HCT116 (cell line): Measurements from ENCODE around the gene SRGAP1. TPM values are rescaled to one million over a fixed set of nuclear protein-coding genes. Genes with fewer than 3 reads are reported as not detected.

Source experiments
- ATAC-seq: fragments of 200-7000 bp; cut with Tn5 transposase; 2 replicates; pipeline ENCODE4 v1.9.1; 2020; ENCODE audit warnings: mild to moderate bottlenecking, moderate library complexity
- BruUV-seq: library from RNA; stranded (reverse); fragments of 400-500 nt; replicated peaks from 2 replicates; lab custom pipeline; 2021; lab: Mats Ljungman, UMichigan
- CTCF ChIA-PET: fragments of 300-600 bp; sonication (Branson Sonifier 250); formaldehyde crosslinking; loops from one replicate; lab custom pipeline; 2021; ENCODE audit warnings: antibody characterized with exemption; lab: Charles Lee
- POLR2A ChIA-PET: fragments of 300-600, 350-600 bp; sonication (Branson Sonifier 250); formaldehyde crosslinking; loops from one replicate; lab custom pipeline; 2021; ENCODE audit warnings: antibody characterized with exemption; lab: Charles Lee
- RAD21 ChIA-PET, 2 experiments: fragments of 300-600 bp; sonication (Branson Sonifier 250); formaldehyde crosslinking; loops; one replicate each; lab custom pipeline; 2023; ENCODE audit warnings: low total read pairs in 2 of 2; ENCODE audit not compliant: uncharacterized antibody in 2 of 2, unreplicated experiment in 2 of 2, low non-redundant PET in 1 of 2; lab: Charles Lee
- DNase-seq: peaks from one replicate; pipeline ENCODE4 v3.0.0-alpha.2; 2010; ENCODE audit warnings: low read depth, low spot score
- H2AFZ ChIP-seq: fragments of 200-600 bp; shearing (Covaris generic), sonication (generic); 2 replicates; pipeline ENCODE4 v1.6.1; 2017; ENCODE audit warnings: low read depth, mixed run types, mixed read lengths, antibody characterized with exemption, low read length; ENCODE audit not compliant: poor library complexity, severe bottlenecking
- H3K27ac ChIP-seq: 2 replicates; pipeline ENCODE4 v1.5.1; 2012; ENCODE audit warnings: low read depth, low read length
- H3K27me3 ChIP-seq: fragments of 200-600 bp; sonication (generic); 2 replicates; pipeline ENCODE4 v1.6.1; 2016; ENCODE audit warnings: mixed run types, low read length, mixed read lengths; ENCODE audit not compliant: insufficient read depth
- H3K36me3 ChIP-seq, 2 experiments: fragments of 200-500 bp in 1 of 2; fragments of 200-600 bp in 1 of 2; sonication (Bioruptor generic) in 1 of 2; sonication (generic) in 1 of 2; 2 replicates each; pipeline versions ENCODE4 v1.5.1 to v1.6.1; 2014 to 2016; ENCODE audit warnings: low read length in 2 of 2, inconsistent platforms in 1 of 2, mixed read lengths in 1 of 2, mixed run types in 1 of 2; ENCODE audit not compliant: insufficient read depth in 2 of 2, control insufficient read depth in 1 of 2
- H3K4me1 ChIP-seq, 2 experiments: fragments of 200-600 bp in 1 of 2; sonication (generic) in 1 of 2; 2 replicates each; pipeline versions ENCODE4 v1.5.1 to v1.6.1; 2012 to 2017; ENCODE audit warnings: low read length in 2 of 2, inconsistent platforms in 1 of 2, mild to moderate bottlenecking in 1 of 2, mixed read lengths in 1 of 2, mixed run types in 1 of 2, moderate library complexity in 1 of 2; ENCODE audit not compliant: insufficient read depth in 2 of 2, control insufficient read depth in 1 of 2
- H3K4me2 ChIP-seq: fragments of 200-600 bp; sonication (generic); 2 replicates; pipeline ENCODE4 v1.6.1; 2017; ENCODE audit warnings: mixed run types, low read length, mixed read lengths
- H3K4me3 ChIP-seq, 2 experiments: fragments of 200-600 bp in 1 of 2; sonication (generic) in 1 of 2; replicated peaks in 1 of 2; 2 replicates each; pipeline ENCODE4 v1.5.1; 2011 to 2016; ENCODE audit warnings: low read length in 2 of 2, control low read depth in 1 of 2, low read depth in 1 of 2, mild to moderate bottlenecking in 1 of 2, mixed read lengths in 1 of 2, mixed run types in 1 of 2
- H3K79me2 ChIP-seq: fragments of 200-600 bp; sonication (generic); 2 replicates; pipeline ENCODE4 v1.6.1; 2017; ENCODE audit warnings: mild to moderate bottlenecking, mixed run types, low read length, moderate library complexity, mixed read lengths; ENCODE audit not compliant: insufficient read depth
- H3K9ac ChIP-seq: fragments of 200-600 bp; sonication (generic); 2 replicates; pipeline ENCODE4 v1.6.1; 2016; ENCODE audit warnings: low read length, mixed read lengths
- H3K9me2 ChIP-seq: fragments of 200-600 bp; sonication (generic), shearing (Covaris generic); 2 replicates; pipeline ENCODE4 v1.6.1; 2017; ENCODE audit warnings: mixed run types, mild to moderate bottlenecking, moderate library complexity; ENCODE audit not compliant: insufficient read depth
- H3K9me3 ChIP-seq, 2 experiments: fragments of 200-500 bp in 1 of 2; fragments of 200-600 bp in 1 of 2; sonication (Bioruptor generic) in 1 of 2; sonication (generic) in 1 of 2; 2 replicates each; pipeline ENCODE4 v1.6.1; 2014 to 2017; ENCODE audit warnings: low read length in 2 of 2, mixed read lengths in 2 of 2, inconsistent platforms in 1 of 2, low read depth in 1 of 2, mild to moderate bottlenecking in 1 of 2, mixed run types in 1 of 2, moderate library complexity in 1 of 2; ENCODE audit not compliant: control insufficient read depth in 1 of 2, insufficient read depth in 1 of 2
- H4K20me1 ChIP-seq: fragments of 200-600 bp; sonication (generic), shearing (Covaris generic); 2 replicates; pipeline ENCODE4 v1.6.1; 2017; ENCODE audit warnings: mixed run types, mild to moderate bottlenecking, moderate library complexity; ENCODE audit not compliant: insufficient read depth
- CBX3 ChIP-seq: IDR thresholded peaks from 2 replicates; pipeline ENCODE4 v1.6.1; 2012; ENCODE audit warnings: low read depth
- CEBPB ChIP-seq: IDR thresholded peaks from 2 replicates; pipeline ENCODE4 v1.6.1; 2012; ENCODE audit warnings: low read depth
- EGR1 ChIP-seq: IDR thresholded peaks from 2 replicates; pipeline ENCODE4 v1.6.1; 2012; ENCODE audit warnings: low read depth
- ELF1 ChIP-seq: IDR thresholded peaks from 2 replicates; pipeline ENCODE4 v1.6.1; 2012; ENCODE audit warnings: low read depth, borderline replicate concordance
- EZH2phosphoT487 ChIP-seq: fragments of 200-600 bp; IDR thresholded peaks from 2 replicates; pipeline ENCODE4 v1.6.1; 2018; ENCODE audit warnings: antibody characterized with exemption, borderline replicate concordance
- FOSL1 ChIP-seq: IDR thresholded peaks from 2 replicates; pipeline ENCODE4 v1.6.1; 2012; ENCODE audit warnings: low read depth
- JUND ChIP-seq: IDR thresholded peaks from 2 replicates; pipeline ENCODE4 v1.6.1; 2012
- POLR2A ChIP-seq: IDR thresholded peaks from 2 replicates; pipeline ENCODE4 v1.7.0; 2011; ENCODE audit warnings: borderline replicate concordance; ENCODE audit not compliant: insufficient read depth, insufficient read length; ENCODE audit errors: extremely low read depth
- POLR2AphosphoS5 ChIP-seq: IDR thresholded peaks from 2 replicates; pipeline ENCODE4 v1.6.1; 2011; ENCODE audit warnings: mild to moderate bottlenecking, low read depth, low read length, moderate library complexity
- SP1 ChIP-seq: IDR thresholded peaks from 2 replicates; pipeline ENCODE4 v1.6.1; 2012; ENCODE audit warnings: low read depth
- SRF ChIP-seq: IDR thresholded peaks from 2 replicates; pipeline ENCODE4 v1.6.1; 2012; ENCODE audit warnings: low read depth
- TCF7L2 ChIP-seq: IDR thresholded peaks from 2 replicates; pipeline ENCODE4 v1.7.0; 2011; ENCODE audit warnings: borderline replicate concordance, inconsistent platforms; ENCODE audit not compliant: insufficient read depth, insufficient read length; ENCODE audit errors: extremely low read depth
- YY1 ChIP-seq: IDR thresholded peaks from 2 replicates; pipeline ENCODE4 v1.6.1; 2011; ENCODE audit warnings: low read length, low read depth, moderate library complexity, mild to moderate bottlenecking; ENCODE audit not compliant: insufficient replicate concordance; ENCODE audit errors: extremely low read depth
- ZFX ChIP-seq: fragments of 450-650 bp; IDR thresholded peaks from 2 replicates; pipeline ENCODE4 v1.6.1; 2017
- ZNF274 ChIP-seq: fragments of 200-500 bp; sonication (Bioruptor generic); IDR thresholded peaks from 2 replicates; pipeline ENCODE4 v1.6.1; 2014; ENCODE audit warnings: mild to moderate bottlenecking, low read depth, low read length, inconsistent platforms
- intact Hi-C: fragments of 100-400 bp; cut with micrococcal nuclease; formaldehyde crosslinking; loops from 2 replicates; pipeline ENCODE4 v1.10.0; 2022
- total RNA-seq: library from RNA; stranded (reverse); gene quantifications from one replicate; pipeline ENCODE4 v1.2.1, GENCODE V29; 2021; ENCODE audit not compliant: unreplicated experiment
- TF ChIP-seq, protein P1 (sequence below), 3 experiments: fragments of 200-600 bp in 1 of 3; sonication (generic) in 1 of 3; IDR thresholded peaks in 2 of 3; conservative IDR thresholded peaks in 1 of 3; 2 replicates each; pipeline ENCODE4 v1.5.1; 2012 to 2017; ENCODE audit warnings: low read depth in 2 of 3, low read length in 2 of 3, antibody characterized with exemption in 1 of 3, borderline replicate concordance in 1 of 3, control low read depth in 1 of 3, mild to moderate bottlenecking in 1 of 3, mixed read lengths in 1 of 3, mixed run types in 1 of 3, moderate library complexity in 1 of 3; ENCODE audit not compliant: insufficient read depth in 1 of 3
- TF ChIP-seq, protein P2 (sequence below): IDR thresholded peaks from 2 replicates; pipeline ENCODE4 v1.6.1; 2011; ENCODE audit warnings: mild to moderate bottlenecking, low read length, moderate library complexity; ENCODE audit not compliant: insufficient replicate concordance; ENCODE audit errors: extremely low read depth
- TF ChIP-seq, protein P3 (sequence below): IDR thresholded peaks from 2 replicates; pipeline ENCODE4 v1.6.1; 2012; ENCODE audit warnings: low read depth

The SRGAP1 gene
- total RNA-seq, 1 experiment from 2014 or later, result 16.6 TPM

DNA sequence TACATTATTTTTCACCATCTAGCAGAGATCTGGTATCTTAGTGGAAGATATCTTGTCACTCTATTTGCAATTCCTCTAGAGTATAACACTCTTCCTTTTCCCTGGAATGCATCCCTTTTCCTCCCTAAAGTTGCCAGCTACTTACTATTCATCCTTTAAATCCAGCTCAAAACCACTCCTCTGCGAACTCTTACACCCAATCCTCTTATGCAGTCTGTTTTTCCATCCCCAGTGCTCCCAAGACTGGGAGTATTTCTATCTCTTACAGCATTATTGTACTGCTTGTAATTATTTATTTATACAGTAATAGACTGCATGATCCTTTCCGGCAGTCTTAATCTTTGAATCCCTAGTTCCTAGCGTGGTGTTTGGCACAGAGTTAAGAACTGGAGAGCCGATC lies 2.9 kb upstream of the SRGAP1 start:
- RAD21 ChIA-PET, result no interaction called here
- DNase-seq, result no peak
- peaks cover 24% of the 10 kb centered on the region for H3K79me2 ChIP-seq
- no peaks in the 10 kb centered on the region for H4K20me1 ChIP-seq
- POLR2A ChIA-PET, result no interaction called here
- no peaks in the 10 kb centered on the region for H3K27me3 ChIP-seq
- H3K36me3 ChIP-seq, result no peaks in the 10 kb centered on the region
- no peak overlapping the region for H3K27ac ChIP-seq
- H2AFZ ChIP-seq, result no peak overlapping the region
- peaks cover 7 to 22% of the 10 kb centered on the region in 2 experiments; a peak in 3 of 4 replicates for H3K4me1 ChIP-seq
- H3K4me2 ChIP-seq, result no peak overlapping the region
- H3K4me3 ChIP-seq, result no peak overlapping the region
- no peaks in the 10 kb centered on the region for H3K9me3 ChIP-seq
- BruUV-seq, result no TSS peak
- TF ChIP-seq TCF7L2 (no peak), CBX3 (no peak), ZFX (no peak), CEBPB (no peak), SRF (no peak), POLR2AphosphoS5 (no peak), SP1 (no peak), EGR1 (no peak), ELF1 (no peak), ZNF274 (no peak), EZH2phosphoT487 (no peak), JUND (no peak), YY1 (no peak), FOSL1 (no peak), POLR2A (no peak)
- TF ChIP-seq, protein P1, sequence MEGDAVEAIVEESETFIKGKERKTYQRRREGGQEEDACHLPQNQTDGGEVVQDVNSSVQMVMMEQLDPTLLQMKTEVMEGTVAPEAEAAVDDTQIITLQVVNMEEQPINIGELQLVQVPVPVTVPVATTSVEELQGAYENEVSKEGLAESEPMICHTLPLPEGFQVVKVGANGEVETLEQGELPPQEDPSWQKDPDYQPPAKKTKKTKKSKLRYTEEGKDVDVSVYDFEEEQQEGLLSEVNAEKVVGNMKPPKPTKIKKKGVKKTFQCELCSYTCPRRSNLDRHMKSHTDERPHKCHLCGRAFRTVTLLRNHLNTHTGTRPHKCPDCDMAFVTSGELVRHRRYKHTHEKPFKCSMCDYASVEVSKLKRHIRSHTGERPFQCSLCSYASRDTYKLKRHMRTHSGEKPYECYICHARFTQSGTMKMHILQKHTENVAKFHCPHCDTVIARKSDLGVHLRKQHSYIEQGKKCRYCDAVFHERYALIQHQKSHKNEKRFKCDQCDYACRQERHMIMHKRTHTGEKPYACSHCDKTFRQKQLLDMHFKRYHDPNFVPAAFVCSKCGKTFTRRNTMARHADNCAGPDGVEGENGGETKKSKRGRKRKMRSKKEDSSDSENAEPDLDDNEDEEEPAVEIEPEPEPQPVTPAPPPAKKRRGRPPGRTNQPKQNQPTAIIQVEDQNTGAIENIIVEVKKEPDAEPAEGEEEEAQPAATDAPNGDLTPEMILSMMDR (IDR thresholded peaks at IDR 0.05 in 2 of 3, conservative IDR thresholded peaks at IDR 0.05 in 1 of 3; ENCODE audit: borderline replicate concordance in 1 of 3, insufficient read depth in 1 of 3, low read depth in 2 of 3, low read length in 2 of 3), result no peak
- TF ChIP-seq, protein P2, sequence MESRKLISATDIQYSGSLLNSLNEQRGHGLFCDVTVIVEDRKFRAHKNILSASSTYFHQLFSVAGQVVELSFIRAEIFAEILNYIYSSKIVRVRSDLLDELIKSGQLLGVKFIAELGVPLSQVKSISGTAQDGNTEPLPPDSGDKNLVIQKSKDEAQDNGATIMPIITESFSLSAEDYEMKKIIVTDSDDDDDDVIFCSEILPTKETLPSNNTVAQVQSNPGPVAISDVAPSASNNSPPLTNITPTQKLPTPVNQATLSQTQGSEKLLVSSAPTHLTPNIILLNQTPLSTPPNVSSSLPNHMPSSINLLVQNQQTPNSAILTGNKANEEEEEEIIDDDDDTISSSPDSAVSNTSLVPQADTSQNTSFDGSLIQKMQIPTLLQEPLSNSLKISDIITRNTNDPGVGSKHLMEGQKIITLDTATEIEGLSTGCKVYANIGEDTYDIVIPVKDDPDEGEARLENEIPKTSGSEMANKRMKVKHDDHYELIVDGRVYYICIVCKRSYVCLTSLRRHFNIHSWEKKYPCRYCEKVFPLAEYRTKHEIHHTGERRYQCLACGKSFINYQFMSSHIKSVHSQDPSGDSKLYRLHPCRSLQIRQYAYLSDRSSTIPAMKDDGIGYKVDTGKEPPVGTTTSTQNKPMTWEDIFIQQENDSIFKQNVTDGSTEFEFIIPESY, result no peak
- TF ChIP-seq, protein P3, sequence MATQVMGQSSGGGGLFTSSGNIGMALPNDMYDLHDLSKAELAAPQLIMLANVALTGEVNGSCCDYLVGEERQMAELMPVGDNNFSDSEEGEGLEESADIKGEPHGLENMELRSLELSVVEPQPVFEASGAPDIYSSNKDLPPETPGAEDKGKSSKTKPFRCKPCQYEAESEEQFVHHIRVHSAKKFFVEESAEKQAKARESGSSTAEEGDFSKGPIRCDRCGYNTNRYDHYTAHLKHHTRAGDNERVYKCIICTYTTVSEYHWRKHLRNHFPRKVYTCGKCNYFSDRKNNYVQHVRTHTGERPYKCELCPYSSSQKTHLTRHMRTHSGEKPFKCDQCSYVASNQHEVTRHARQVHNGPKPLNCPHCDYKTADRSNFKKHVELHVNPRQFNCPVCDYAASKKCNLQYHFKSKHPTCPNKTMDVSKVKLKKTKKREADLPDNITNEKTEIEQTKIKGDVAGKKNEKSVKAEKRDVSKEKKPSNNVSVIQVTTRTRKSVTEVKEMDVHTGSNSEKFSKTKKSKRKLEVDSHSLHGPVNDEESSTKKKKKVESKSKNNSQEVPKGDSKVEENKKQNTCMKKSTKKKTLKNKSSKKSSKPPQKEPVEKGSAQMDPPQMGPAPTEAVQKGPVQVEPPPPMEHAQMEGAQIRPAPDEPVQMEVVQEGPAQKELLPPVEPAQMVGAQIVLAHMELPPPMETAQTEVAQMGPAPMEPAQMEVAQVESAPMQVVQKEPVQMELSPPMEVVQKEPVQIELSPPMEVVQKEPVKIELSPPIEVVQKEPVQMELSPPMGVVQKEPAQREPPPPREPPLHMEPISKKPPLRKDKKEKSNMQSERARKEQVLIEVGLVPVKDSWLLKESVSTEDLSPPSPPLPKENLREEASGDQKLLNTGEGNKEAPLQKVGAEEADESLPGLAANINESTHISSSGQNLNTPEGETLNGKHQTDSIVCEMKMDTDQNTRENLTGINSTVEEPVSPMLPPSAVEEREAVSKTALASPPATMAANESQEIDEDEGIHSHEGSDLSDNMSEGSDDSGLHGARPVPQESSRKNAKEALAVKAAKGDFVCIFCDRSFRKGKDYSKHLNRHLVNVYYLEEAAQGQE, result no peak
- ATAC-seq, result no peak
- intact Hi-C loops, result loop anchor here (5.0 to 10.0 kb wide), 3 partner anchors 133 to 566 kb away; no protein-coding TSS in a partner anchor
- CTCF ChIA-PET, result no interaction called here
- no peaks in the 10 kb centered on the region for H3K9me2 ChIP-seq
- H3K9ac ChIP-seq, result no peak overlapping the region
